Loucy (cell line): ENCODE results near the gene ZDHHC16.

Source experiments
- H2AFZ ChIP-seq: fragments of 200-600 bp; sonication (generic); 2 replicates; pipeline ENCODE4 v1.6.0; 2016; ENCODE audit warnings: antibody characterized with exemption, mild to moderate bottlenecking, low read length, moderate library complexity
- H3F3A ChIP-seq: fragments of 200-600 bp; 2 replicates; pipeline ENCODE4 v1.6.0; 2016; ENCODE audit warnings: antibody characterized with exemption, low read depth, mild to moderate bottlenecking
- H3K27me3 ChIP-seq: fragments of 200-600 bp; sonication (generic); 2 replicates; pipeline ENCODE4 v1.6.1; 2014; ENCODE audit warnings: low read length, mild to moderate bottlenecking; ENCODE audit not compliant: insufficient read depth, poor library complexity, severe bottlenecking
- H3K36me3 ChIP-seq: fragments of 200-600 bp; sonication (generic); 2 replicates; pipeline ENCODE4 v1.6.1; 2016; ENCODE audit warnings: low read length; ENCODE audit not compliant: insufficient read depth
- H3K4me1 ChIP-seq: fragments of 200-600 bp; sonication (generic); 2 replicates; pipeline ENCODE4 v1.5.1; 2014; ENCODE audit warnings: low read length, mild to moderate bottlenecking; ENCODE audit not compliant: insufficient read depth, poor library complexity, severe bottlenecking
- H3K4me2 ChIP-seq: fragments of 200-600 bp; sonication (generic); 2 replicates; pipeline ENCODE4 v1.6.0; 2014; ENCODE audit warnings: antibody characterized with exemption, low read length, low read depth, mild to moderate bottlenecking; ENCODE audit not compliant: poor library complexity, severe bottlenecking
- H3K4me3 ChIP-seq: fragments of 200-600 bp; sonication (generic); 2 replicates; pipeline ENCODE4 v1.5.1; 2014; ENCODE audit warnings: low read length, mild to moderate bottlenecking, mixed read lengths; ENCODE audit not compliant: poor library complexity, severe bottlenecking
- H3K79me2 ChIP-seq: fragments of 200-600 bp; sonication (generic); 2 replicates; pipeline ENCODE4 v1.6.1; 2014; ENCODE audit warnings: low read length; ENCODE audit not compliant: insufficient read depth
- H3K9ac ChIP-seq: fragments of 200-600 bp; sonication (generic); 2 replicates; pipeline ENCODE4 v1.6.0; 2014; ENCODE audit warnings: mild to moderate bottlenecking, low read depth, low read length, moderate library complexity; ENCODE audit not compliant: poor library complexity, severe bottlenecking
- H3K9me2 ChIP-seq: fragments of 200-600 bp; sonication (generic); replicated peaks from 2 replicates; pipeline ENCODE4 v1.6.1; 2016; ENCODE audit warnings: low read depth, low read length, mixed read lengths
- H3K9me3 ChIP-seq: fragments of 200-600 bp; sonication (generic); 2 replicates; pipeline ENCODE4 v1.6.1; 2014; ENCODE audit warnings: mild to moderate bottlenecking, antibody characterized with exemption, low read length, low read depth; ENCODE audit not compliant: insufficient read depth
- H4K20me1 ChIP-seq: fragments of 200-600 bp; sonication (generic); 2 replicates; pipeline ENCODE4 v1.6.0; 2014; ENCODE audit warnings: antibody characterized with exemption, low read length, mild to moderate bottlenecking; ENCODE audit not compliant: insufficient read depth, poor library complexity, severe bottlenecking
- EZH2phosphoT487 ChIP-seq: fragments of 200-600 bp; IDR thresholded peaks from 2 replicates; pipeline ENCODE4 v1.6.1; 2018; ENCODE audit warnings: antibody characterized with exemption, mild to moderate bottlenecking, moderate library complexity, borderline replicate concordance
- TF ChIP-seq, protein P1 (sequence below): fragments of 200-600 bp; sonication (generic); conservative IDR thresholded peaks from 2 replicates; pipeline ENCODE4 v1.5.1; 2014; ENCODE audit warnings: mild to moderate bottlenecking, antibody characterized with exemption, low read length

Gene ZDHHC16

DNA sequence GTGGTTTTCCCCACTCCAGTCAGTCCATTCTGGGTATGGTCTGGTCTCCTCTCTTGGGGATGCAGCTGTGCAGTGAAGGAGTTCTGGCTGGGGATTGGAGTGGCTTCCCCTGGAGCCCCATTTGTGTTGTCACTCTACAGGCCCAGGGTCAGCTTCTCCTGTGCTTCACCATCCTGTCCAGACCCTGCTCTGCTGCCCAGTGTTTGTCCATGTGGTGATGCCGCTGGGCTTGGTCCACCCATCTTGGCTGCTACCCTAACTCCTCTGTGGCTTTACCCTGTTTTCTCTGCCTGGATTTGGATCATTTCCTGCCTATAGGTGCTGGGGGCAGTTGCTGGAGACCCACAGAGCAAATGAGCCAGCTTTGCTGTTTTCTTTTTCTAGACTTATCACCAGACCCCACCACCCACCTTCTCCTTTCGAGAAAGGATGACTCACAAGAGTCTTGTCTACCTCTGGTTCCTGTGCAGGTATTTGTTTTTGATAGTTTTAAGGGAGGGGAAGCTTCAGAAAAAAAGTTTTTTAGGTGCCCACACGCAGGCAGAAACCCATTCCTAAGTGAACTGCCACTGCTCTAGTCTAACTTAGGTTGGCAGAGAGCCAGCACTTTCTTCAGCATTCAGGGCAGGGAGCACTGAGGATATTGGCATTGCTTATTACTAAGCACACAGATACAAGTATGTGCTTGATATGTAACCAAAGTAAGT, 8.5 kb downstream of the ZDHHC16 start:
- TF ChIP-seq EZH2phosphoT487, result no peak
- TF ChIP-seq, protein P1, sequence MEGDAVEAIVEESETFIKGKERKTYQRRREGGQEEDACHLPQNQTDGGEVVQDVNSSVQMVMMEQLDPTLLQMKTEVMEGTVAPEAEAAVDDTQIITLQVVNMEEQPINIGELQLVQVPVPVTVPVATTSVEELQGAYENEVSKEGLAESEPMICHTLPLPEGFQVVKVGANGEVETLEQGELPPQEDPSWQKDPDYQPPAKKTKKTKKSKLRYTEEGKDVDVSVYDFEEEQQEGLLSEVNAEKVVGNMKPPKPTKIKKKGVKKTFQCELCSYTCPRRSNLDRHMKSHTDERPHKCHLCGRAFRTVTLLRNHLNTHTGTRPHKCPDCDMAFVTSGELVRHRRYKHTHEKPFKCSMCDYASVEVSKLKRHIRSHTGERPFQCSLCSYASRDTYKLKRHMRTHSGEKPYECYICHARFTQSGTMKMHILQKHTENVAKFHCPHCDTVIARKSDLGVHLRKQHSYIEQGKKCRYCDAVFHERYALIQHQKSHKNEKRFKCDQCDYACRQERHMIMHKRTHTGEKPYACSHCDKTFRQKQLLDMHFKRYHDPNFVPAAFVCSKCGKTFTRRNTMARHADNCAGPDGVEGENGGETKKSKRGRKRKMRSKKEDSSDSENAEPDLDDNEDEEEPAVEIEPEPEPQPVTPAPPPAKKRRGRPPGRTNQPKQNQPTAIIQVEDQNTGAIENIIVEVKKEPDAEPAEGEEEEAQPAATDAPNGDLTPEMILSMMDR, result no peak
- Histone ChIP-seq H3K27me3 (no peaks in the 10 kb centered on the region), H2AFZ (no peak overlapping the region), H4K20me1 (peaks cover 5% of the 10 kb centered on the region), H3K4me2 (no peak overlapping the region), H3K9ac (no peak overlapping the region), H3K9me3 (no peaks in the 10 kb centered on the region), H3K4me1 (peaks cover 12% of the 10 kb centered on the region), H3F3A (no peaks in the 10 kb centered on the region), H3K9me2 (no peaks in the 10 kb centered on the region), H3K4me3 (no peak overlapping the region), H3K79me2 (peaks cover 24% of the 10 kb centered on the region; the same call in 1 of the 2 replicates), H3K36me3 (peaks cover 66% of the 10 kb centered on the region; the same call in 1 of the 2 replicates)

DNA sequence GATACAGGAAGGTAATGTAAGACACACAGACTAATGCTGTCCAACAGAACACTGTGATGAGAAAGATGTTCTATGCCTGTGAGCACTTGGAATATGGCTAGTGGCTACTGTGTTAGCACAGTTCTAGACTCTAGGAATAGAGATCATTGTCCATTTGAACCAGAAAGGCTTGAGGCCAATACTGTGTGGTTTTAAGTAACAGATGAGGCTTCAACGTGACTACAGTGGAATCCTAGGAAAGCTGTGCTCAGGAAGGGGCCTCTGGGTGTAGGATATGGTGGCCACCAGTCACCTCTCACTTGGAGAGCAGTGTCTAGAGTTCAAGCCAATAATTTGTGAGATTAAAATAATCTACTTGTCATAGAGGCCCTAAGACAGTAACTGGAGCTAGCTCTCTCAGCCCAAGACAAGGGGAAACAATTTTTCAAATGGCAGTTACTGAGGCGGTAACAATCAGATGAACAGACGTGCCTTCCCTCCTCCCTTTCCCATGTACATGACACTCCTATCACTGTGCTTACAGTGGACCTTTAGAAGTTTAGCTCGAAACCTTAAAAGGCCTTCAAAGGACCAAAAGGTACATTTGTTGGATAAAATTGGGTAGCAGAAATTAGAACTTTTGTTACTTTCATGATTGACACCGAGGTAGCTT, 10.2 kb downstream of the ZDHHC16 start:
- H3F3A ChIP-seq, result no peaks in the 10 kb centered on the region
- peaks cover 83% of the 10 kb centered on the region; the same call in 1 of the 2 replicates for H3K36me3 ChIP-seq
- H3K9me3 ChIP-seq, result no peaks in the 10 kb centered on the region
- H2AFZ ChIP-seq, result no peak overlapping the region
- no peak overlapping the region for H3K9ac ChIP-seq
- peaks cover 1% of the 10 kb centered on the region for H3K4me1 ChIP-seq
- no peaks in the 10 kb centered on the region for H3K27me3 ChIP-seq
- H3K4me2 ChIP-seq, result no peak overlapping the region
- no peaks in the 10 kb centered on the region for H4K20me1 ChIP-seq
- no peak overlapping the region for H3K4me3 ChIP-seq
- H3K79me2 ChIP-seq, result peaks cover 10% of the 10 kb centered on the region; the same call in 1 of the 2 replicates
- TF ChIP-seq, protein P1, result no peak
- TF ChIP-seq EZH2phosphoT487, result no peak
- H3K9me2 ChIP-seq, result no peaks in the 10 kb centered on the region

DNA sequence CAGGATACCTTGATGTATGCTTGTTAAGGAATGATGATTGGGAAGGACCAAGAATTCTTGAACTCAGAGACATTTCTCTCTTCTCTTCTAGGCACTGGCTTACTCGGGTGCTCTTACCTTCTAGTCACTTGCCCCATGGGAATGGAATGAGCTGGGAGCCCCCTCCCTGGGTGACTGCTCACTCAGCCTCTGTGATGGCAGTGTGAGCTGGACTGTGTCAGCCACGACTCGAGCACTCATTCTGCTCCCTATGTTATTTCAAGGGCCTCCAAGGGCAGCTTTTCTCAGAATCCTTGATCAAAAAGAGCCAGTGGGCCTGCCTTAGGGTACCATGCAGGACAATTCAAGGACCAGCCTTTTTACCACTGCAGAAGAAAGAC, 10.7 kb downstream of the ZDHHC16 start:
- H3K79me2 ChIP-seq, result peaks cover 5% of the 10 kb centered on the region; the same call in 1 of the 2 replicates
- H3K9me3 ChIP-seq, result no peaks in the 10 kb centered on the region
- no peaks in the 10 kb centered on the region for H3F3A ChIP-seq
- no peaks in the 10 kb centered on the region for H4K20me1 ChIP-seq
- H3K27me3 ChIP-seq, result no peaks in the 10 kb centered on the region
- H3K9me2 ChIP-seq, result no peaks in the 10 kb centered on the region
- TF ChIP-seq, protein P1, result no peak
- no peak for TF ChIP-seq EZH2phosphoT487
- no peaks in the 10 kb centered on the region for H3K4me1 ChIP-seq
- no peak overlapping the region for H3K4me3 ChIP-seq
- no peak overlapping the region for H3K9ac ChIP-seq
- H3K36me3 ChIP-seq, result peaks cover 88% of the 10 kb centered on the region; the same call in 1 of the 2 replicates
- H2AFZ ChIP-seq, result no peak overlapping the region
- no peak overlapping the region for H3K4me2 ChIP-seq
